Measurements from ENCODE around the gene FMNL2.
"Not testable (repeated sequence)": the region's sequence is repeated elsewhere in the genome, so short reads cannot be mapped to it uniquely, and the experiment has no call there.

Gene FMNL2

GRCh38 chr2:152519581-152519952 lies 184.6 kb downstream of the FMNL2 start:
- DNase-seq (ENCODE audit: low read depth in 2 of 2): no peak

DNA sequence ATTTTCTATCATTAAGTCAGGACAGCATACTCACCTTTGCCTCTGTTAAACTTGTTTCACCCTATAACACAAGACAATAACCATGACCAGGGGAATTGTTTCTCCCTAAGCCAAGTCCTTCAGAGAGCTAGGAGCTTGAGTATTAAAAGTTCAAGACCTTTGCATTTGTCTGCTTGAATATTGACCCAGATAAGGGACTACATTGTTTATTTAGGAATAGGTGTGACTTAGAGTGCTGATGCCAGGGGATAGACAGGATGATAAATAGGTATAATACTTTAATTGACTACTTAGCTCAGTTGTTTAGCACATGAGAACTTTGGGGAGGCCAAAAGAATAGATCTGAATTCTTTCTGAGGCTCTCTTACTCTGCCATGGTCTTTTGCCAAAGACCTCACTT lies 185.8 kb downstream of the FMNL2 start:
- DNase-seq (ENCODE audit: low read depth in 2 of 2): no peak

GRCh38 chr2:152522446-152522845 lies 187.5 kb downstream of the FMNL2 start:
- DNase-seq (ENCODE audit: low read depth in 2 of 2): not testable (repeated sequence)

- no peak for DNase-seq (ENCODE audit: low read depth in 2 of 2)
Measured at GRCh38 chr2:152523091-152523490, 188.1 kb downstream of the FMNL2 start.

- no peak for DNase-seq (ENCODE audit: low read depth in 2 of 2)
Measured at GRCh38 chr2:152525277-152525838, 190.4 kb downstream of the FMNL2 start.

DNA sequence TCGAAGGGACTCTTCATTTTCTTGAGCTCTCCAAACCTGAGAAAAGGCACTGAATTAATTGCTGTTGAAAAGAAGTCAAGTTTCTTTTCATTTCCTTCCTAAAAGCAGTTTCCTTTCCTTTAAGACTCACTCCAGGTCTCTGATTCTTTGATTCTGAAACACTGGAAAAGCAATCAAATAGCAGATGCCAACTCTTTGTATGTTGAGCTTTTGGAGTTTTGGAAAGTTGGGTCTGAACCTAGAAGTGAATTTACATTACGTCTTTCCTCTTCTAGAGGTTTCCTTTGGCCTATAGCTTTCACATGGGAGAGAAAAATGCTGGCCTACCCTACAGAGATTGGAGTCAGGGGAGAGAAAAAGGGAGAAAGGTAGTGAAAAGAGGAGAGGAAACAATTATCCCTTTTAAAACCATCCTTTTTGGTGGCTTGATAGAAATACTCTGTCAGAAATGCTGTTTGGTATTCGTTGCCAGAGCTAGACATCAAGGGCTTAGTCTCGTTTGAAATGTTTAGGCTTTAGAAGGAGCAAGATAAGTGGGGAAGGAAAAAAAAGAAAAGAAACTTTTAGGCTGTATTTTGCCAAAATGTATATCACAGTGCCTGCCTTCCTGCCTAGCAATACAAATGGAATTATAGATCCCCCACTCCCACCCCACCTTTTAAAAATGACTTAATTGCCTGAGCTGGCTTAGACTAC lies 194.6 kb downstream of the FMNL2 start:
- no peak for DNase-seq (ENCODE audit: low read depth in 2 of 2)

DNA sequence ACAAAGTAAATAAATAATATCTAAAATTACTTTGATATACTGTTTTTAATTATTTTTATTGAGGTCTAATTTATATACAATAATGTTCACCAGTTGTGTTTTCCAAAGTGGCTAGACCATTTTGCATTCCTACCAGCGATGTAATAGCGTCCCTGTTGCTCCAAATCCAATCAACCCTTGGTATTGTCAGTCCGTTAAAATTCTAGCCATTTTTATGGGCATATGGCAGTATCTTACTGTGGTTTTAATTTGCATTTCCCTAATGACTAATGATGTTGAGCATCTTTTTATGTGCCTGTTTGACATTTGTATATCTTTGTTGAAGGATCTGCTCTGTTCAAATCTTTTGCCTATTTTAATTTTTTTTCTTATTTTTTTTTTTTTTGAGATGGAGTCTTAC lies 197.3 kb downstream of the FMNL2 start:
- no peak for DNase-seq (ENCODE audit: low read depth in 2 of 2)

- DNase-seq (ENCODE audit: low read depth in 2 of 2): no peak
Measured at GRCh38 chr2:152534460-152535135, 199.6 kb downstream of the FMNL2 start.

GRCh38 chr2:152537081-152537651 lies 202.2 kb downstream of the FMNL2 start:
- no peak for DNase-seq (ENCODE audit: low read depth in 2 of 2)

- no peak for DNase-seq (ENCODE audit: low read depth in 2 of 2)
Measured at GRCh38 chr2:152539424-152539823, 204.4 kb downstream of the FMNL2 start.

- no peak for DNase-seq (ENCODE audit: low read depth in 2 of 2)
Measured at GRCh38 chr2:152541712-152542111, 206.7 kb downstream of the FMNL2 start.

DNA sequence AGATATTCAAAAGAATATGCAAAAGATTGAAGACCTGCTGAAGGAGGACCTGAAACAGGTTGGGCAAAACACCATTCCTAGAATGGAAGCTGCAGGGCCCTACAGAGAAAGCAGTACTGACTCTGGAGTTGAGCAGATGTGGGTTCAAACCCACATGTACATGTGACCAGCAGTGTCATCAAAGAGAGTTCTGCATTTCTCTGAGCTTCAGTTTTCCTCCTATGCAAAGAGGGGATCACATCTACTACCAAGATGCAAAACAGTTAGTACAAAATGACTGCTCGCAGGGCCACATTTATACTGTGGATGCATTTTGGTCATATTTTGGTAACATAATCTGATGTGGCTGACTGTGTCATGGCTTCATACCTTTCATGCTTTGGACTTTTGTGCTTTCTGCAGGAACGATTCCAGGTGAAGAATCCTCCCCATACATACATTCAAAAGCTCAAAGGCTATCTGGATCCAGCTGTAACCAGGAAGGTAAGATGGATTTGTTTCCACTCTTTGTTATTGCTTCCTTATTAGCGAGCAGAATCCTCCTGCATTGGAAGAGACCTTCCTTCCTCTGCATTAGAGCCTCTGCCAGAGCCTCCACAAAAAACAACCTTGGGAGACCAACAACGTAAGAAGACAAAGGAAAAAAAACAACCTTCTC lies 207.5 kb downstream of the FMNL2 start:
- DNase-seq (ENCODE audit: low read depth in 2 of 2): no peak

DNA sequence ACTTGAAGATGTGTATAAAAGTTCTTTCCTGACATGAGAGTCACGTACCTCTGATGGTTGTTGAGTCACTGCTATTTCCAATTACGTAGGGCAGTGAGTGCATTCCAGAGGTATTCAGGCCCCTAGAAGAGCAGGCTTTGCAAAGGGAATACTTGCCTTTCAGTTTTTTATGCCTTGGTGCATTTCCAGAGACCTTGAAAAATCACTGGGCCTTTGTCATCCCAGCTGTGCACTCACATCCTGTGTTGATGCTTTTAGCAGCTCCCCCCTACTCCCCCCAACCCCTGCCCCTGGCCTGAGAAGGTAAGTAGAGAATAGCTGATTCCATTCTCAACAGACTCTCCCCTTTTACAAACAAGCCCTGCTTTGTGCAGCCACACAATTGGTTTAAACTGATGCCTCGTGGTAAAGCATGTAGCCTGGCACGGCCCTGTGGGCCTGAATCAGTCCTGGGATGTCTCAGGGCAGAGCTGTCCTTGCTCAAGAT lies 208.1 kb downstream of the FMNL2 start:
- DNase-seq (ENCODE audit: low read depth in 2 of 2): no peak

- DNase-seq (ENCODE audit: low read depth in 2 of 2): no peak
Measured at GRCh38 chr2:152543717-152544116, 208.7 kb downstream of the FMNL2 start.

DNA sequence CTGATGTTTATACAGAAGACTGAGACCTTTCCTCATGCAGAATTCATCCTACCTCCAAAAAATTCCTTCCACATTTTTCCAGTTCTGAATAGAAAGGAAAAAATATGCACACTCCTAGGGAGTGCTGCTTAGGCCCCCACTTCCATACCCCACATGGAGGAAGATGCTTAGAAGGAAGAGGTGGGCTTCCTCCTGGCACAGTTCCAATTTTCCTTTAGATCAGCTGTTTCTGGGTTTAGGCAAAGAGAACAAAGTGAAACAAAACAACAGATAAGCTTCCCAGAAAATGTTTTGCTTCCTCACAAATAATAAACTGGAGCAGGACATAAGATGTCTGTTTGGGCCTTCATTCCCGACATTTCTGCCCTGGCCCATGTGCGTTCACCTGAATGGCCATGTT lies 209.7 kb downstream of the FMNL2 start:
- no peak for DNase-seq (ENCODE audit: low read depth in 2 of 2)

DNA sequence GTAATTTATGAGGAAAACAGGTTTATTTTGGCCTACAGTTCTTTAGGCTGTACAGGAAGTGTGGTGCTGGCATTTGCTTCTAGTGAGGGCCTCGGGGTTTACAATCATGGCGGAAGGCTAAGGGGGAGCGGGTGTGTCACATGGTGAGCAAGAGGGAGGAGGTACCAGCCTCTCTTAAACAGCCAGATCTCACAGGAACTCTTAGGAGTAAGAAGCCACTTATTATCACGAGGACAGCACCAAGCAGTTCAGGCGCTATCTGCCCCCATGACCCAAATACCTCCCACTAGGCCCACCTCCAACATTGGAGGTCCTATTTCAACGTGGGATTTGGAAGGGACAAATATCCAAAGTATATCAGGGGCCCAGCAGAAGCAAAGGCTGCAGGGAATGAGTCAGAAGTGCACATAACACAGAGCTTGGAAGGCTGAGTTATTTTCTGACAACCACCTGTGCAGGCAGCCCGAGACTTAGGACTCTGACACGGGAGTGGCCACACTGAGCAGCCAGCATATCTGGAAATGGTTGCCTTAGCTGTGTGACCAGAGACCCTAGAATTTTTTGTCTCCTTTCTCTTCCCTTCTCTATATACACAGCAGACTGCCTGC lies 211.4 kb downstream of the FMNL2 start:
- no peak for DNase-seq (ENCODE audit: low read depth in 2 of 2)

- DNase-seq (ENCODE audit: low read depth in 2 of 2): no peak
Measured at GRCh38 chr2:152548111-152548875, 213.3 kb downstream of the FMNL2 start.

DNA sequence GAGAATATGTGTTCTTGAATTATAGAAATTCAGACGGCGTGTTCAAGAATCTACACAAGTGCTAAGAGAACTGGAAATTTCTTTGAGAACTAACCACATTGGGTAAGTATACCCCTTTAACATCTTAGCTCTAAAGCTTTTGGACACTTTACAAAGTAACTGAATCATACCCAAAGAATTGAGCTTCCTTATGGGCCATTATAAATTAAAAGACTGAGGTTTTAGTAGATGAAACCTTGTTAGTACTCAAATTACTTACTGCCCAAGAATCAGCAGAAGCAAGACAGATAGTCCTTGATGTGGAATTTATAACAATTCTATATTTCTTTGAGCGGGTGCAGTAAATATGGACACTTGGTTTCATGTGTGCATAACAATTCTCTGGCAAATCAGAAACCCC lies 214.0 kb downstream of the FMNL2 start:
- no peak for DNase-seq (ENCODE audit: low read depth in 2 of 2)

- DNase-seq (ENCODE audit: low read depth in 2 of 2): no peak
Measured at GRCh38 chr2:152549423-152549822, 214.4 kb downstream of the FMNL2 start.

DNA sequence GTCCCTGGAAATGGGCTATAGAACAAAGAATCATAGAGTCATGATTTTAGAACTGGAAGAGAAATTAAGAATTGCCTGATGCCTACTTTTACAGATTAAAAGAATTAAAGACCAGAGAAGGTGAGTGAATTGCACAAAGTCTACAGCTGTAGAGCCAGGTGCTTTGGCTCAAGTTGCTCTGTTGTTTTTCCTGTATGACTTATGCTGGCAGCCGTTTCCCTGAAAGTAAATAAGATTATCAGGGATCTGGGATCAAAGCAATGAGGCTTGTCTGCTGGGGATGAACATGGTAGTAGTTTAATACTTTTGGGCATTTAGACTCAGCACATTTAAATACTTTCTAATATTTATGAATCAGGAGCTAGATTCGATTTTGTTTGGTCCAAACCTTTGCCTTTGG lies 215.4 kb downstream of the FMNL2 start:
- no peak for DNase-seq (ENCODE audit: low read depth in 2 of 2)

DNA sequence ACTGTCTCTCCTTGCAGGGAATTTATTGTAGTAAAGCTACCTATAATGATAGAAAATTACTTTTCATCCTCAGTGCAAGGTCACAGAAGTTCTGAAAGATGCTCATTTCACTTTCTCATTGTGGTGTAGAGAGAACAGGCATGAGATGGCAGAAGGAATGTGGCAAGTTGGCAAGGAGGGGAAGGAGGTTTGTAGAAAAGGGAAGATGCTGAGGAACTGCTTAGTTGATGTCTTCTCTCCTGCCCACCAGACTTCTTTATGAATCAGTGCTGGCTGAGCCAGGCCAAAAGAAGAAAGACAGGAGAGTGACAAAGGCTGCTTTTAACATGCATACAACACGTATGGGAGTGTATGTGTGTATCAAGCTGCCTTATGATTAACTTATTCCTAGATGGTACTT lies 217.9 kb downstream of the FMNL2 start:
- DNase-seq (ENCODE audit: low read depth in 2 of 2): no peak
